Stimulated activated CD8-positive, alpha-beta memory T cell treated with anti-CD3 and anti-CD28 coated beads, Interleukin-12 subunit alpha, Interleukin-12 subunit beta, amount 100 ng/mL, for 24 hours (primary cell): ENCODE measurements around the gene DNAJC11.
"Not testable (repeated sequence)": the region's sequence is repeated elsewhere in the genome, so short reads cannot be mapped to it uniquely, and the experiment has no call there.

ENCODE experiments used
- DNase-seq: peaks from one replicate; pipeline ENCODE4 v3.0.0-alpha.2; 2020; ENCODE audit errors: extremely low read depth

DNAJC11 gene

DNA sequence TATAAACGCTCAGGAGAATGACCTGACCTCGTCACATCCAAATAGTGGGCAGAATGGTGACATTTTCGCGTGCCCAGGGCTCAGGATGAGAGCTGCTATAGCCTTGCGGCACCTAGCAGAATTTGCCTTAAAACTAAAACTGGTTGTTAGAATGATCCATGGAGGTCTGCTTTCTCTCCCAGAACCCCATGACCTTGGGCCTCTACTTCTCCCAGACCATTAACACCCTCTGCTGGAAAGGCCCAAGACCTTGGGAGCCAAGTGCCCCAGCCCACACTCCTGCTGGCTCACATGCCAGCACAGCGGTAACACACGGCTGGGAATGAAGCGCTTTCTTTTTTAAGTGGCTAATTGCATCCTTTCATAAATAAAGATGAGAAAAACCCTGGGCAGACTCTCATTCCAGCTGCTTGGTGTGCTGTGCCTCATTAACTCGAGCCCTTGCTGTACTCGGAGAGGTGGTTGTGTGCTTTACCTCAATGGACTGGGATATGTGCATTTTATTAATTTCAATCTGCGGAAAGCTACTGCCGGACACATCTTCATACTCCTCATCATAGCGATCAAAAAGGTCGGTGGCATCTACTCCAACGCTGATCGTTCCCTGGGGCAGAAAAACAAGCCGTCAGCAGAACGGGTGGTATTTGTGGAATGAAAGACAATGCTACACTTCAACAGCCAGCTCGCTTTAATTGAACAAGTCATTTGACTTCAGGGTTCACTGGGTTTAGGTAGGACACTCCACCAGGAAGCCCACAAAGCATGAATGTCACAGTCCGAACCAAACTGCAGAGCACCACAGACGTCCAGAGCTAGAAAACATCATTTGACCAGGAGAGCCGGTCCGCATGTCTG is 48.0 kb downstream of the DNAJC11 start:
- no peak for DNase-seq

DNA sequence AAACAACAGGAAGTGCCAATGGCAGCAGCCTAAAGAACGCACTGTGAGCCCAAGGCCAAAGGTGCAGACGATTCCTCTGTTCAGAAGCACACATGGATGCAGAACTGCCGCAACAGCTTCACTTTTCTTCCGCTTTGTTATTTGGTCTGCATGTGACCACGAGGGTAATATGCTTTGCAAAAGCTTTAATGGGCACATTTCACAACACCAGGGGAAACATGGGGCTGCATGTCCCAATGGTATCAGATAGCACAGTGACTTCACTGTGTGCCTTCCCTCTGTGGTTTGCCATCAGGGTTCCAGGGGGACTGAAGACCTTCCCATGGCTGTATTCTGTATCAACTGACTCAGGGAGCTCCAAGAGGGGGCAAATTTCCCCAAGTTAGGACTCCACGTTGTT is 48.6 kb downstream of the DNAJC11 start:
- DNase-seq, result no peak

DNA sequence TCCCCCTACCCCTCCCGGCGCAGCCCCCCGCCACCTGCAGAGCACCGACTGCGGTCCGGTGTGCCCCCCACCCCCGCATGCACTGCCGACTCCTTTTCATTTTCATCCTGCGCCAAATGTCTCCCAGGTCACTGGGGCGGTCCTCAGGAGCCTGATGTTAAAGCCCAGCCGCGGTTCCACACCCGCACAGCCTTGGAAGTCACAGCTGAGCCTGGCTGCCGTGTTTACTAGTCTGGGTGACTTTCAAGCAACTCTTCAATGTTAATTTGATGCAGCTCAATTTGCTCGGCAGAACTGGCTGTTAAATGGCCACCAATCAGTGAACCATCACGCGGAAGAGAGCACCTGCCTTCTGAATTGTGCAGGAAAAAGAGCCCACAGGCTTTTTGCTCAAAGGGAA is 49.7 kb downstream of the DNAJC11 start:
- DNase-seq, result no peak

DNA sequence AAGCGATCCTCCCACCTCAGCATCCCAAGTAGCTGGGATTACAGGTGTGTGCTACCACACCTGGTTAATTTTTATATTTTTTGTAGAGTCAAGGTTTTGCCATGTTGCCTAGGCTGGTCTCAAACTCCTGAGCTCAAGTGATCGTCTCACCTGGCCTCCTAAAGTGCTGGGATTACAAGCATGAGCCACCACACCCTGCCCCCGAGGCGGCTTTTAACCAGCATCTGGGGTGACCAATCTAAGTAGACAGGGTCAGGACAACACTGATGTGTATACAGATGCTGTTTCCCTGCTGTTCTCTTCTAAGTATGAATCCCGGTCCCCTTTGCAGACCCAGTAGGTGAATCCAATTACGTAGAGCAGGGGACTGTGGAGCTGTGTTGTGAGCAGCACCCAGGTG is 53.1 kb downstream of the DNAJC11 start:
- no peak for DNase-seq

DNA sequence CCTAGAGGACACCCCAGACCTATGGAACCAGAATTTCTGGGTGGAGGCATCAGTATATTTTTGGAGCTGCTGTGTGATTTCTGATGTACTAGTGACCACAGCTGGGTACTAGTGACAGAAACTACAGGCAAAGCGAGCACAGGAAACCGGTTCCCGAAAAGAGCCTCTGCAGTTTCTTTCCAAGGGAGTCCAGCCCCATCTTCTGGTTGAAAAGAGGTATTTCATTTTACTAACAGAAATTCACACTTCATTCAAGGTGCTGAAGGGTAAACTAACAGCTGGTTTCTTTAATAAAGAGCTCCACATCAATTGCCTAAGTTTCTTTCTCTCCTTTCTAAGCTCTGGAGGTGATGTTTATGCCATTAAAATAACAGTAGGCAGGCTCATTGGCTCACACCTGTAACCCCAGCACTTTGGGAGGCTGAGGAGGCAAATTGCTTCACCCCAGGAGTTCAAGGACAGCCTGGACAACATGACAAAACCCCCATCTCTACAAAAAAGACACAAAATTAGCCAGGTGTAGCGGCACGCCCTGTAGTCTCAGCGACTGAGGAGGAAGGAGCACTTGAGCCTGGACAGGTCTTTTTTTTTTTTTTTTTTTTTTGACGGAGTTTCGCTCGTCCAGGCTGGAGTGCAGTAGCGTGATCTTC is 55.0 kb downstream of the DNAJC11 start:
- no peak for DNase-seq

DNA sequence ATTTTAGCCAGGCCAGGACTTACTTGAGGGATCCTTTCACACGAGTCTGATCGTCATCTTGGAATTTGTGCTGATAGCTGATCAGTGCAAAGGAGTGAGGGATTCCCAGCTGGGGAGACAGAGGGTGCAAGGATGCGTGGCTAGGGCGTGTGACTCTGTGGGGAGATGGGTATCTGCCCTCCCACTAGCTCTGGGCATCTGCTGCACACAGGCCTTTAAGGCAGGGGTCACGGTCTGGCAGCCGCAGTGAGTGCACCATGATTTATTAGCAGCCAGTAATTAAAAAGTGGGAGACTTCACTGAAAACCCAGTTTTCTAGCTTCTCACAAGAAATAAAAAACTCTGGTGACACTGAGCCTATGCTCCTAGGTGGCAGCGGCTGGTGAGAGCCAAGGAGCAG is 56.6 kb downstream of the DNAJC11 start:
- no peak for DNase-seq

DNA sequence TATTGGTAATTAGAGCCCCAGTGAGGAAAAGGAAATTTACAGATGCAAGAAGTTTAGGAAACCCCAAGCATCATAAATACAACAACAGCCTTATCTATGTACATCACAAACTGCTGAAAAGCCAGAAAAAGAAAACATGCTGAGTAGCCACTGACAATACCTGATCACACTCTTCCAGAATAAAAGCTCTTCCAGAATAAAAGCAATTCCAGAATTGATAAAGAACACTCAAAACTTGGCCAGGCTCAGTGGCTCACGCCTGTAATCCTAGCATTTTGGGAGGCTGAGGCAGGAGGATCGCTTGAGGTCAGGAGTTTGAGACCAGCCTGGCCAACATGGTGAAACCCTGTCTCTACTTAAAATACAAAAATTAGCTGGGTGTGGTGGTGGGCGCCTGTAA is 60.7 kb downstream of the DNAJC11 start:
- DNase-seq, result not testable (repeated sequence)

DNA sequence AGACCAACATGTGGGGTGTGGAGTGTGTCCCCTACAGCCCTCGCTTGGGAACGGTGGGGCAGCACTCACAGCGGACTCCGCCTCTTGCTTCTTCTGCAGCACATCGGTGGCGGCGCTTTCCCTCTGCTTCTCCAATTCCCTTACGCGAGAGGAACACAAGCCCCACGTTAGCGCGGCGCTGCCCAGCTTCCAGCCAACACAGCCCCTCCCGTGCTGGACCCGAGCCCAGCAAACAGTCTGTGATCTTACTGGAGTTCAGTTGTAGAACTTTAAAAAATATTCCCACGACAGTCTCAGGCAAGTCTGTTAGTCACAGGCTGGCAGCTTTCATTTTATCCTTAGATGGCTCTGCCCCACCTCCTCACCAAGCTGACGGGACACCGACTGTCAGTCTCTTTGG is 63.4 kb downstream of the DNAJC11 start:
- DNase-seq, result no peak

DNA sequence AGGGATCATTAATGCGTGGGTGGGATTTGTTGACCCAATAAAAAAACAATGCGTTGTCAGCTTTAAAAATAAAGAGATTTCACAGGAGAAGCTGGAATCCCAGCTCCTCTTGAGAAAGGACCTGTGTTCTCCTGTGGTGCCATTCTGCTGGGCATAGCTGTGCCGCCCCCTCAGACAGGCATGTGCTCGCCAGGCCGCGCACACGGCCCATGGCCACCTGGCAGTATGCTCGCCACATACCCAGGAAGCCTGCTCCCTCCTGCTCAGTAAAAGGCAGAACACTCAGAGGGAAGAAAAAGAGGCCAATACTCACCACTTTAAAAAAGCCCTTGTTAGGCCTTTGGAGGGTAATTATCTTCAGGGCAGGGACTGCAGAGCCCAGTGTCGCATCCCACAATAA is 63.8 kb downstream of the DNAJC11 start:
- no peak for DNase-seq

DNA sequence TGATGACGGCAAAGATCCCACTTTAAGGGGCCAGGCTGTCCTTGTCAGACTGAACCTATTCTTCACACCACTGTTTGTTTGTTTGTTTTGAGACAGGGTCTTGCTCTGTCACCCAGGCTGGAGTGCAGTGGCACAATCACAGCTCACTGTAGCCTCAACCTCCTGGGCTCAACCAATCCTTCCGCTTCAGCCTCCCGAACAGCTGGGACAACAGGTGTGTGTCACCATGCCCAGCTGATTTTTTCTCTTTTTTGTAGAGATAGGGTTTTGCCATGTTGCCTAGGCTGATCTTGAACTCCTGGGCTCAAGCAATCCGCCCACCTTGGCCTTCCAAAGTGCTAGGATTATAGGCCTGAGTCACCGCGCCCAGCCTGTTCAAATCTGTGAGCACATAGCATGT is 64.8 kb downstream of the DNAJC11 start:
- DNase-seq, result not testable (repeated sequence)

DNA sequence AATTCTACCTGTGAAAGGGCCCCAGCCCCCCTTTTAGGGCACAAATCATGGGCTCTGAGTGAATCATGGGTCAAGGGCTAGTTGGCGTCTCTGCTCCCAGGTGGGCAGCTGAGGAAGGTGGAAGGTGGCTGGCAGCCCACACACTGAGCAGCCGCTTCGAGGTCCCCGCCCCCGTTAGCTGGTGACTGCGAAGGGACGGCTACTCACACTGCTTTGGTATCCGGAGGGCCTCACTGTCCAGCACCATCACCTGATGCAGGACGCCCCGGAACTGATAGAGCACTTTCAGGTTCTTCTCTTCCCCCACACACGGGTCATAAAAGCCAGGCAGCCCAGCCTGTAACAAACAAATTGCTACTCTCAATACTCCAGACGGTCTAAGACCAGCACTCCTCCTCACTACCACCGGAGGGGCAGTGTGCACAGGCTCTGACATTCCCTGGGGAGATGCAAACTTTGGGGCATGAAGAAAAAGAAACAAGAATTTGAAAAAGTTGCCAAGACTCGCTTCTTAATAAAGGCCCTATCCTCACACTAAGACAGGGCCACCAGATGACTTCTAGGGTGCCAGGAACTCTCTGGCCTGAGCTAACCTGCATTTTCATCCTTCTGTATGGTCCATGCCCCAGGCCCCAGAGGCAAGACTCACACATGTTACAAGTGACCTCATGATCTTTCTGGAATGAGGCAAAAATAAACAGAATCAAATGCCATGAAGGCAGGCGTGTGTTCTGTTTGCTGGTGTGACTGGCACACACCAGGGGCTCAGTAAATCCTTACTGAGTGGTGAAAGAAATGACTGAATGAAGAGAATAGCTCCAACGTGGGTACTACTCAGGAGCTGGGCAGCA is 65.5 kb downstream of the DNAJC11 start:
- no peak for DNase-seq

DNA sequence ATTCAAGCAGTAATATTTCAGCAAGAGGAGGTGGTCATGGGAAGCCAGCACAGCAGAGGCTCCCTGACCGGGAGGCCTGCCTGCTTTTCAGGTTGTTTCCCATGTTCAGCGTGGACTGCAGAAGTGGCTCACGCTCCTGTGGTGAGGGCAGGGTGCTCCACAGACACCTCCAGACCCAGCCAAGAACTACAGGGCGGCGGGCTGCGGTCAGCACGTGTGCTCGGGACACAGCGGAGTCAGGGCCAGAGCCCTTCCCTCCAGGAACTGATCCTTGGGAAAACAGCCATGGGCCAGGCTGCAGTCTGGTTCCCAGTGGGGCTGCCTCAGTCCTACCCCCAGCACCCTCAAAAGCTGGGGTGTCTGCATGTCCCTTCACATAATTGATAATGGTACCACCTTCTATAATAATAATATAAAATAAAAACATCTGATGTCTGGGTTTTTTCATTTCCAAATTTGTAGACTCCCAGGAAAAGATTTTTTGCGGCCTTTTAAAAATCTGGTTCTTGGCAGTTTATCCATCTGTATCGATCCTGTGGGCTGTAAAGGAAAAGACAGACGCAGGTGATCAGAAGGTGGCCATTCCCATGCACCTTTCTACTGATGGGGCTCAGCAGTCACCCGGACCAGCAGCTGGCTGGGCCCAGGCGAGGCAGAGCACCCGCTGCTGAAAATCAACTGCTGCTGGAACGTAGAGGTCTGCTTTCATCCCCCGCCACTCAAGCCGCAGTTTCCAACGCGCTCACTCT is 66.3 kb downstream of the DNAJC11 start:
- DNase-seq, result no peak

DNA sequence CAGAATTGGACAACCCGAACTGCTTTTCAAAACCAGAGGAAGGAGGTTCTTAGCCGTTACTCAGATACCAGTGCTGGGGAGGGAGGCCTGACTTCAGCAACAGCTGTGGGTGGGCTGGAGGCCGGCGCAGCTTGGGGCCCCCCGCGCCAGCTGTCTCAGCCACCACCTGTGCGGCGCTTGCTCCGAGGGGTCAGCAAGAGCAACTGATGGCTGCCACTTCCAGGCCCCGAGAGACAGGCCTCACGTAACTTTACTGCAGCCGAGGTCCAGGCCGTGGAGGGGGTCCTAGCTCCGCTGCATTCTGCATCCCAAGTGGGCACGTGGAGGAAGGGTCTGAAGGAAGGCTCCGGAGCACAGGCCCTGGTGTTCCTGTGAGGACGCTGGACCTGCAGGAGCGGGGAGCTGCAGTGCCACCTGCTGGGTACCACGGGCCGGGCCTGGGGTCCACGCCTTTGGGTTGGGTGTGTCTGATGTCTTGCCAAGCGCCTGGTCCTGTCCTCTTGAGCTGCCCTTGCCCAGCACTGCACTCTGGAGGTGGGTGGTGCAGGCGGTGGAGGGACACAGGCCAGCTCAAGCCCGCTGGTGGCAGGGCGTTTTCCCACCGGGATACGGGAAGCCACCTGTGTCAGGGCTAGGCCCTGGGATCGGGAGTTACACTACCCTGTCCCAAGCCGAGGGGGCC is 67.1 kb downstream of the DNAJC11 start:
- DNase-seq, result no peak

DNA sequence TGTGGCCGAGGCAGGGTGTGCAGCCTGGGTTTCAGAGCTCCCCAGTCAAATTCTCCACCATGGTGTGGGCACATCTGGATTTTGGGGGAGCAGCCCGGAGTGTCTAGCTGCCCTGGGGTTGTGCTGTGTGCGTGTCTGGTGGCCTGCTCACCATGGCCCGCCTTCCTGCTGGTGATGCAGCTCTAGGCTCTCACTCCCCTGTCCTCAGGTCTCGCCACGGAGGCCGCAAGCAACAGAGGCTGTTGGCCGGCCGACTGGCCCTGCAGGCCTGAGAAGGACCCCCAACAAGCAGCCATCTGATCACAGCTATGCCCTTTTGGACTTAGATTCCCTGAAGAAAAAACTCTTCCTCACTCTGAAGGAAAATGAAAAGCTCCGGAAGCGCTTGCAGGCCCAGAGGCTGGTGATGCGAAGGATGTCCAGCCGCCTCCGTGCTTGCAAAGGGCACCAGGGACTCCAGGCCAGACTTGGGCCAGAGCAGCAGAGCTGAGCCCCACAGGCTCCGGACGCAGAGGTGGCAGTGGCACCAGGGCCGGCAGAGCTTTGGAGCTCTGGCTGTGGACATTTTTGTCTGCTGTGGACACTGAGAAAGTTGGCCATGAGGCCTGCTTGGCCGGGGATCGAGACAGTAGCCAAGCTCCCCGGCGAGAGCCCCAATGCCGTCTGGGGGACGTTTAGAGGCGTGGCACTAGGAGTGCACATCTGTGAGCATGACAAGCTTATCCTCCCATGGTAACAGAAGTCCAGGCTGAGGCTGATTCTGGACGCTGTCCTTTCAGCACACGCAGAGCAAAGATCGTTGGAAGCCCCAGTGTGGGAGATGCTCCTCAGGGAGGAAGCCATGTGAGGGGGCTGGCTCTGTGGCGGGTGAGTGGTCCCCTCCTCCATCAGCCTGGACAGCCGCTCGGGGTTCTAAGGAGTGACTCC is 68.8 kb downstream of the DNAJC11 start:
- no peak for DNase-seq

DNA sequence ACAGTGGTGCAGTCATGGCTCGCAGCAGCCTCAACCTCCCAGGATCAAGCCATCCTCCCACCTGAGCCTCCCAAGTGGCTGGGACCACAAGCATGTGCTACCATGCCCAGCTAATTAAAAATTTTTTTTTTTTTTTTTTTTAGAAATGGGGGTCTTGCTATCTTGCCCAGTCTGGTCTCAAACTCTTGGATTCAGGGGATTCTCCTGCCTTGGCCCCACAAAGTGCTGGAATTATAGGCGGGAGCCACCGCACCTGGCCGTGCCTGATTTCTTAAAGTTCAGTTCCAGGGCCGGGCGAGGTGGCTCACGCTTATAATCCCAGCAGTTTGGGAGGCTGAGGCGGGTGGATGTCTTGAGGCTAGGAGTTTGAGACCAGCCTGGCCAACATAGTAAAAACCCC is 70.6 kb downstream of the DNAJC11 start:
- no peak for DNase-seq

DNA sequence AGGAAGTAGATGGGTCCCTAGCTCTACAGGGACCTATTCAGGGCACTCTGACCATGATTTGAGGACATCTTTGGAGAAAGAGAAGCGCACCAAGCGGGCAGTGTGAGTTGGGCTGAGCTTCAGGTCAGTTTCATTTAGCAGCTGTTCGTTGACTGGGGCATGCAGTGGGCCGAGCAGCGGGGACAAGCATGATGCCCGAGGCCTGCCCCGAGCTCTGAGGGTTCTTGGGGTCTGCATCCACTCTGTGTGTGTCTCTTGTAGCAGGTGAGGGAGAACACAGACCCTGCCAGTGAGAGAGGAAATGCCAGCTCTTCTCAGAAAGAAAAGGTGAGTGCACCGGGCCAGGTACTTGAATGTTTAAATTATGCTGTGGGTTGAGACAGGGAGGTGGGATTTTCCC is 71.6 kb downstream of the DNAJC11 start:
- DNase-seq, result no peak

DNA sequence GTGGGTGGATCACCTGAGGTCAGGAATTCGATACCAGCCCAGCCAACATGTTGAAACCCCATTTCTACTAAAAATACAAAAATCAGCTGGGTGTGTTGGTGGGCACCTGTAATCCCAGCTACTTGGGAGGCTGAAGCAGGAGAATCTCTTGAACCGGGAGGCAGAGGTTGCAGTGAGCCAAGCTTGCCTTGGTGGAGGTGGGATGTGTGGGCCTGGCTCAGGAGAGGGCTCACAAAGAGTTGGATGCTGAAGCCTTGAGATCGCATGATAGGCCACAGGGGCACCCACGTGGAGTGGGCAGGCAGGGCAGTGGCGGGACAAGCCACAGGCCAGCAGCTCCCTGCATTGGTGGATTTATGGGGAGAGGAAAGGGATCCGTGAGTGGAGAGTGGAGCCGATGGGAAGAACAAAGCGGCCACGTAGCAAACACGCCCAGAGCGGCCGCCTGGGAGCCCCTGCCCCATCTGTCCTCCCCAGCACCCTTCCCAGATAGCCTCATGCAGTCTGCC is 72.6 kb downstream of the DNAJC11 start:
- DNase-seq, result no peak

DNA sequence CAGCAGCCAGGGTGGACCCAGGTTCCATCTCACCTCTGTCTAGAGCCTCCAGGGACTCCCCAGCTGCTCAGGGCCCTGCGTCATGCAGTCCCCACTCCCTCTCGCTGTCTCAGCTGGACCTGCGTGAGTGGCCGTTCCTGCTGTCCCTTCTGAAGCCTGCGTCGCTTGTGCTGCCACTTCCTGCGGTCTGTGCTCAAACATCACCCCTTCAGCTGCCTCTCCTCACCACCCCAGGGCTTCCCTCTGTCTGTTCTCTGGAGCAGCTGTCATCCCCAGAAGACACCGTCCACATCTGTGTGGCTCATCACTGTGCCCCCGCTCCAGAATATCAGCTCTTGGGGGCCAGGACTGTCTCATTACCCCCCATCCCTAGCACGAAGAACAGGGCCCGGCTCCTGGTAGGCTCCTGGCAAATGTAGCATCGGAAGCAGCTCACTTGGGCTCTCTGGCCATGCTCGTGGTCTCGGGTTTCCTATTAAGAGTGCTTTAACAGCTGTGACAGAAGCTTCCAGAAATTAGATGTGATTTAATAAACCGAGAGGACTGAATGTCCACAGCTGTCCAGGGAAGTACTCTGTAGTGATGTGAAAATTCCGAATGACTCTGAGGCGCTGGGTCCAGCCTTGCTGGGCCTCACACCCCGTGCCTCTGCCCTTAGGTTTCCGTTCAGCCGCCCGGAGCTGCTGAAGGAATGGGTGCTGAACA is 73.6 kb downstream of the DNAJC11 start:
- DNase-seq, result no peak

DNA sequence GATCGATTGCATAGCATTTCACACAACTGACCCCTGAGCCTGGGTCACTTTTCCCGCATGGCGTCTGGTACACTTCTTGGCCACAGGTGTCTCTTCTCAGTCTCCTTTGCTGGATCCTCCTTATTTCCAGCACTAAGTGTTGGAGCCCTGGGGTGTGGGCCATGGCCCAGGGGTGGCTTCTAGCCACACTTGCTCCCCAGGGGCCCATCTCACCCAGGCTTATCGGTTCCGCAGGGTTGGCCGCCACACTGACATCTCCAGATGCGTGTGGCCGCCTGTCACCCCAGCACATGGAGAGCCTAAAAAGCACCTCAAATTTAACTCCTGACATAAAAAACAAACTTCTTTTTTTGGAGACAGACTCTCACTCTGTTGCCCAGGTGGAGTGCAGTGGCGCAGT is 74.6 kb downstream of the DNAJC11 start:
- no peak for DNase-seq
